IMR-90 (cell line): ENCODE measurements around the gene FAM110A.

Experiments used
- CTCF ChIP-seq: conservative IDR thresholded peaks from 2 replicates; pipeline ENCODE4 v1.5.1; 2012; ENCODE audit warnings: mild to moderate bottlenecking, low read depth, low read length, improper control_type of control experiment
- POLR2A ChIP-seq: IDR thresholded peaks from 2 replicates; pipeline ENCODE4 v1.6.1; 2012; ENCODE audit warnings: mild to moderate bottlenecking, low read depth, low read length
- SMC3 ChIP-seq: fragments of 150-350 bp; IDR thresholded peaks from 2 replicates; pipeline ENCODE4 v1.6.1; 2016; ENCODE audit warnings: low read depth, mild to moderate bottlenecking, antibody characterized with exemption, low read length, moderate library complexity

- no peak for TF ChIP-seq CTCF
- TF ChIP-seq SMC3: no peak
- no peak for TF ChIP-seq POLR2A
Measured at GRCh38 chr20:821046-821730, 12.3 kb upstream of the FAM110A start.
